ENCODE data around the gene ADAM15.

ADAM15 gene

DNA sequence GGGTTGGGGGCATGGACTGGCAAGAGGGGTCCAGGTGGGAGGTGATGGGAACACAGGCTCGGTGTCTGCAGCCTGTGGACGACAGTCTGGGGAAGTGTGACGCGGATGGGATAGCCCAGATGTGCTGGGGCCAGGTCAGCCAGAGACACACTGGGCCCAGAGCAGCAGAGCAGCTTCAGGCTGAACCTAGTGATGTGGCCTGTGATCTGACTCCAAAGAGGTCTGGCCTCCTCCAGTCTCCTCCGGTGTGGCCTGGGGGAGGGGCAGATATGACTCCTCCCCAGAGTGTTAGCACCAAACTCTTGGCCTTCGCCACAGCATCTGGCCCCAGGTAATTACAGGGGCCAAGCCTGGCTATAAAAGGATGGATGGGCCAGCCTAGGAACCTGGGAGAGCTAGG, 41.0 kb downstream of the ADAM15 start:
- no peak for DNase-seq

DNA sequence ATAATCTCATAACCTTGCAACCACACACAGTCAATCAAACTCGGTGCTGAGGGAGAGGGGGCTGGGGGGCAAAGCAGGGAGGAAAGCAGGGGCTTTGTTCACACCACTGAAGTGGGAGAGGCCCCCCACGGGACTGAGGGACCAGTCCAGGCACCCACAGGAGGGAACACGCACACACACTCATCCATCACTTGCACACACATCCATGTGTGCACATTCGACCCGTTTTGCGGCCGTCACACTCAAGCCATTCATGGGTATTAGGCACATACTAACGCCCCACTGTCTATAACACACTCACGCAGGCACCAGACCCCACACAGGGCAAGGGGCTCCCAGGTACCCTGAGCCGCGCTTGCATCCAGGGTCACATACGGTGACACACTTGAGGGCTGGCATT, 41.5 kb downstream of the ADAM15 start:
- no peak for DNase-seq

- DNase-seq: peak; percentile 66
Observed at GRCh38 chr1:155093911-155094621, 43.0 kb downstream of the ADAM15 start.

DNA sequence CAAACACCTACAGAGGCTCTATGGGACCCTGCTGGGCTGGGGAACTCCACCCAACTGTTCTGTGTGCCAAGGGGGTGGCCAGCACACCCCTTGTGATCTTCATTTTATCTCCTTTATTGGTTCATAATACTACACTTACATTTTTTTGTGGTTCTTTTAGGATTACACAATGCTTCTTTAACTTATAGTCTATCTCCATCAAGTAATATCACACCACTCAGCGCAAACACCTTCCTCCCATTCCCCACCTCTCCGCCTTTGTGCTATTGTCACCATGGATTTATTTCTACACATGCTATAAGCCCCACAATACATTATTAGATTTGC, 43.5 kb downstream of the ADAM15 start:
- DNase-seq: no peak

GRCh38 chr1:155099331-155099730, 48.2 kb downstream of the ADAM15 start:
- no peak for DNase-seq

GRCh38 chr1:155103325-155103724, 52.2 kb downstream of the ADAM15 start:
- DNase-seq: no peak

GRCh38 chr1:155104605-155105534, 53.8 kb downstream of the ADAM15 start:
- no peak for DNase-seq

DNA sequence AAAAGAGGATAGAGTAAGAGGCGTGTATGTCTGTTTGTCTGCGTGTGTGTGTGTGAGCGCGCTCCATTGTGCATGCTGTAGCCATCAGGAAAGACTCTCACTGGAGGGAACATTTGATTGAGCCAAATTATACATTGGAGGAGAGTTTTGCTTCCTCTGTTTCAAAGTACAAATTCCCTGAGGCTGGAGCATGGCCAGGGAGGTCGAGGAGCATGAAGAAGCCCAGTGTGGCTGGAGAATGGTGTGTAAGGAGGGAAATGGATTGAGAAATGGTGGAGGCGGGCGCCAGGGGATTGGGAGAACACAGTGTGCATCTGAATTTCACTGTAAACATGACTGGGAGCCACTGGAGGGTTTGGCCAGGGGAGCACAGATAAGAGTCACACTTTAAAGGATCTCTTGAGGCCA, 54.5 kb downstream of the ADAM15 start:
- no peak for DNase-seq

DNA sequence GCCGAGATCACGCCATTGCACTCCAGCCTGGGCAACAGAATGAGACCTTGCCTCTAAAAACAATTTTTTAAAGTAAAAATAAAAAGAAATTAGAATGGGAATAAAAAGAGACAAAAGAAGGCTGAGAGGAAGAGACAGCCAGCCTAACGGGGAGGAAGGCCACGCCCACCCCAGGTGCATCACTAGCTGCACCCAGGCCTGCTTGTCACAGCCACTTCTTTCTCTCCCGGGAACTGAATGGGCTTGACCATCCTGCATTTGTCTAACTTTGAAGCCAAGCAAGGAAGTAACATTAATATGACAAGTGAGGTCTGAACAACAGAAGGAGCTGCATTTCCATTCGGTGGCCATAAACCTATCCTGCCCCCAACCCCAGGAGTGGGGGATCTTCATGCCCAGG, 55.7 kb downstream of the ADAM15 start:
- no peak for DNase-seq

GRCh38 chr1:155107309-155108264, 56.5 kb downstream of the ADAM15 start:
- DNase-seq: no peak

DNA sequence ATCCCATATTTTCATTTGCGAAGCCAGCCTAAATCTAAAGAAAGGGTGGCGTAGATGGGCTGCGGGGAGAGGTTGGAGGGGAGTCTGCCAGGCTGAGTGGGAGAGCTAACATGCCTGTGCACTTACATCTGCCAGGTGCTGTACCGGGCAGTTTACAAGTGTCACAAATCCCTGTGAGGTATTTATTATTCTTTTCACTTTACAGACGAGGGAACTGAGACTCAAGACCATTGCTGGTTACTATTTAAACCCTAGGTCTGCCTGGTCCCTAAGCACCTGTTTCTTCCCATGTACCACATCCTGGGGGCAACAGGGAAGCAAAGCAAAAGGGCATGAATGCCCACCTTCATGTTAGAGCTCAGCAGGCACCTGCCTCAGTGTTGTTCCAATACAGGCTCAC, 57.2 kb downstream of the ADAM15 start:
- no peak for DNase-seq

- DNase-seq: no peak
Observed at GRCh38 chr1:155110381-155110780, 59.3 kb downstream of the ADAM15 start.

DNA sequence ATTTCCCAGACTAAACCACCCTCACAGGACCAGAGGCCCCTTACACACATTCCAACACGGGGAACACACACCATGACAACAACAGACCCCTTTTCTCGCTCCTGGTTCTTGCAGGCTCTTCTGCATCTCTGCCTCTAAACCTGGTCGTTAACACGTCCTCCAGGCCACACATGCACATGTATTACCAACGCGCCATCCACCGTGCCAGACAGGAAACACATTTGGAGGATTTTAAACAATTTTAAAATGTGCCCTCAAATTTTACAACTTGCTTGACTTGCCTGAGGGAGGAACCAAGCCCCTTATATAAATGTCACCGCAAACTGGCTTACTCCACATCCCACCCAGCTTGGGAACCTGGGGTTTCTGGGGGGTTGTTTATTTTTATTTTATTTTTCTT, 59.7 kb downstream of the ADAM15 start:
- DNase-seq: no peak
